ENCODE data around the gene KRTAP10-2. TPM values are rescaled to one million over a fixed set of nuclear protein-coding genes. Genes with fewer than 3 reads are reported as not detected.

The KRTAP10-2 gene
- total RNA-seq, 4 donors from 2014 or later: not detected

DNA sequence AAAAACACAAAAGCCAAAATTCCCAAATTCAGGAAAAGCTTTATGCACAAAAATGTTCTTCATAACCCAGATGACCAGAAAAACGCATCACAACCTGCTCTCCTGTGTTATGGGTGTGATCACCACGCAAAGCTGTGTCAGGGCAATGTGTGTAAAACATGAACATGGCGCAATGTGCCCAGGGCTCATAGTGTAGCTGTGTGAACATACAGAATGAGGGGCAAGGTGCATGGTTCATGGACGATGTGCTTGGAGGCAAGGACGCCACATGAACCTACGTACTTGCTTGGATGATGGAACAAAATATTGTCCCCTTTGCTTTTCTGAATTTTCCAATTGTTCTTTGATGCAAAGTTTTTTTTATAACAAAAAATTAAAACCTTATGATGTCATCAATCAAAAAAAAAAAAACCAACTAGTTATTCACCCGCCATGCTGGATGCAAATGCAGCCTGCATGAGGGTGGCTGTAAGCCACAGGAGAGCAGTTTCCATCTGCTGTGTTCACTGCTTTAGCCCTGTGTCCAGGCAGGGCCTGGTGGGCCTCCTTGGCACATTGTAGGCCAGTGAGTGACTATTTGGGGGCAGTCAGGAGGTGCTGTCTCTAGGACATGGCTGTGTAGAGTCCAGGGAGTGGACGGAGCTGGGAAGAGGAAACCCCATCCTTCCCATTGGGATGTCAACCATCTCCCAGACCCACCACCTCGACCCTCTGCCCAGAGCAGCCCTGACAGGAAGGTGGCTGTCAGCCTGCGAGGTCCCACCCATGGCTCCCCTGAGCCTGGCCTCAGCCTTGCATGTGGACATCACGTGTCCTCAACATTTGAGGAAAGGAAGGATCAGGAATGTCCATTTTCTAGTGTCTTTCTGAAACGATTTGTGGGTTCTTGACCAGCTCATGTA is 25.0 kb downstream of the KRTAP10-2 start:
- intact Hi-C loops (cut with DNase I): no loop called here
- no peak overlapping the region for H3K4me3 ChIP-seq (replicated peaks in 1 of 3)
- WGBS, 2 donors: 83 to 93% methylated on average over 12 of the region's 12 CpGs
- DNase-seq: no peak
- TF ChIP-seq POLR2A (IDR thresholded peaks at IDR 0.05): no peak
- TF ChIP-seq CTCF (IDR thresholded peaks at IDR 0.05): no peak
- H3K4me1 ChIP-seq: no peaks in the 10 kb centered on the region
- no peaks in the 10 kb centered on the region for H3K27me3 ChIP-seq
- no peaks in the 10 kb centered on the region for H3K36me3 ChIP-seq
- H3K27ac ChIP-seq: no peak overlapping the region
- H3K9me3 ChIP-seq: no peaks in the 10 kb centered on the region

DNA sequence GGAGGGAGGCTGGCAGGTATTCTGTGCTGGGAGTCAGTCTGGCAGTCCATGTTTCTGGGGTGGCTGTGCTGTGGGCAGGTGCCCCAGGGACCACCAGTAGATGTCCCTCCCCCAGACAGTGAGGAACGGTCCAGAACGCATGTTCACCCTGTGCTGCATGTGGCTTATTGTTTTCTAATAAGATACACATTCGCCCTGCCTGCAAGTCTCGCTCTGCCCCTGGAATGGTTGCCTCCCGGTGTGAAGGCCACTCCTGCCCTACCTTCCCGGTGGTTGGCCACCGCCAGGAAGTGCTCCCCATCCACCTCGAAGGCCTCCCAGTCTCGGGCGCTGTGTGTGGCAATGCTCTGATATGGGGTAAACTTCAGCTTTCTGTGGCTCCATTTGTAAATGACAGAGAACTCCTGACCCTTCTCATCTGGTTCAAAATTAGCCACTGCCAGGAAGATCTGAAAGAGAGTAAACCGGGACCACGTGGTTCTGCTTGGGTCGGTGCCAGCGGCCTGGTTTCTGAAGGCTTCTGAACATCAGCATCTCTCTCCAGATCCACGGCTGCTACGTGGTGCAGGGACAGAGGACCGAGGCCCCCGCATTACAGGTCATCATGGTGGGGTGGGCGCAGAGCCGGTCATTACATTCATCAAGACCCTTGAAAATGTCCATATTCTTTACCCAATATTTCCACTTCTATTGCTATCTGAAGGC is 25.8 kb downstream of the KRTAP10-2 start:
- no peak overlapping the region for H3K27ac ChIP-seq
- DNase-seq: no peak
- TF ChIP-seq POLR2A (IDR thresholded peaks at IDR 0.05) (no peak), CTCF (IDR thresholded peaks at IDR 0.05) (no peak)
- no peaks in the 10 kb centered on the region for H3K4me1 ChIP-seq
- no peaks in the 10 kb centered on the region for H3K9me3 ChIP-seq
- no peak overlapping the region for H3K4me3 ChIP-seq (replicated peaks in 1 of 3)
- no peaks in the 10 kb centered on the region for H3K27me3 ChIP-seq
- intact Hi-C loops (cut with DNase I): no loop called here
- WGBS, 2 donors: 92 to 94% methylated on average over 20 of the region's 20 CpGs
- H3K36me3 ChIP-seq: no peaks in the 10 kb centered on the region

DNA sequence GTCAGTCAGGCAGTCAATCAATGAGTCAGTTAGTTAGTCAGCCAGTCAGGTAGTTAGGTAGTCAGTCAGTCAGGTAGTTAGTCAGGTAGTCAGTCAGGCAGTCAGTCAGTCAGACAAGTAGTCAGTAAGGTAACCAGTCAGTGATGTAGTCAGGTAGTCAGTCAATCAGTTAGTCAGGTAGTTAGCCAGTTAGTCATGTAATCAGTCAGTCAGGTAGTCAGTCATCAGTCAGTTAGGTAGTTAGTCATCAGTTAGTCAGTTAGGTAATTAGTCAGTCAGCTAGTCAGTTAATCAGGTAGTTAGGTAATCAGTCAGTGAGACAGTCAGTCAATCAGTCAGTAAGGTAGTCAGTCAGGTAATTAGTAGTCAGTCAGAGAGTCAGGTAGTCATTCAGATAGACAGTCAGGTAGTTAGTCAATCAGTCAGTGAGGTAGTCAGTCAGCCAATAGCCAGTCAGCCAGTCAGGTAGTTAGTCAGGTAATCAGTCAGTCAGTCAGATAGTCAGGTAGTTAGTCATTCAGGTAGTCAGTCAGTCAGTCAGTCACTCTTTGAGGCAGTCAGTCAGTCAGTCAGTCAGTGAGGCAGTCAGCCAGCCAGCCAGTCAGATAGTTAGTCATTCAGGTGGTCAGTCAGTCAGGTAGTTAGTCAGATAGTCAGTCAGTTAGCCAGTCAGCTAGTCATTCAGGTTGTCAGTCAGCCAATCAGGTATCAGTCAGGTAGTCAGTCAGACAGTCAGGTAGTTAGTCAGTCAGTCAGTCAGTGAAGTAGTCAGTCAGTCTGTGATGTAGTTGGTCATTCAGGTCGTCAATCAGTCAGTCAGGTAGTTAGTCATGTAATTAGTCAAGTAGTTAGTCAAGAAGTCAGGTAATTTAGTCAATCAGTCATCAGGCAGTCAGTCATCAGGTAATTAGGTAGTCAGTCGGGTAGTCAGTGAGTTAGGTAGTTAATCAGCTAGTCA is 26.6 kb downstream of the KRTAP10-2 start:
- no peaks in the 10 kb centered on the region for H3K4me1 ChIP-seq
- H3K27me3 ChIP-seq: no peaks in the 10 kb centered on the region
- intact Hi-C loops (cut with DNase I): no loop called here
- WGBS, 2 donors: 88 to 93% methylated on average over 2 of the region's 2 CpGs
- H3K36me3 ChIP-seq: no peaks in the 10 kb centered on the region
- DNase-seq: no peak
- H3K27ac ChIP-seq: no peak overlapping the region
- TF ChIP-seq POLR2A (IDR thresholded peaks at IDR 0.05) (no peak), CTCF (IDR thresholded peaks at IDR 0.05) (no peak)
- H3K4me3 ChIP-seq (replicated peaks in 1 of 3): no peak overlapping the region
- no peaks in the 10 kb centered on the region for H3K9me3 ChIP-seq

DNA sequence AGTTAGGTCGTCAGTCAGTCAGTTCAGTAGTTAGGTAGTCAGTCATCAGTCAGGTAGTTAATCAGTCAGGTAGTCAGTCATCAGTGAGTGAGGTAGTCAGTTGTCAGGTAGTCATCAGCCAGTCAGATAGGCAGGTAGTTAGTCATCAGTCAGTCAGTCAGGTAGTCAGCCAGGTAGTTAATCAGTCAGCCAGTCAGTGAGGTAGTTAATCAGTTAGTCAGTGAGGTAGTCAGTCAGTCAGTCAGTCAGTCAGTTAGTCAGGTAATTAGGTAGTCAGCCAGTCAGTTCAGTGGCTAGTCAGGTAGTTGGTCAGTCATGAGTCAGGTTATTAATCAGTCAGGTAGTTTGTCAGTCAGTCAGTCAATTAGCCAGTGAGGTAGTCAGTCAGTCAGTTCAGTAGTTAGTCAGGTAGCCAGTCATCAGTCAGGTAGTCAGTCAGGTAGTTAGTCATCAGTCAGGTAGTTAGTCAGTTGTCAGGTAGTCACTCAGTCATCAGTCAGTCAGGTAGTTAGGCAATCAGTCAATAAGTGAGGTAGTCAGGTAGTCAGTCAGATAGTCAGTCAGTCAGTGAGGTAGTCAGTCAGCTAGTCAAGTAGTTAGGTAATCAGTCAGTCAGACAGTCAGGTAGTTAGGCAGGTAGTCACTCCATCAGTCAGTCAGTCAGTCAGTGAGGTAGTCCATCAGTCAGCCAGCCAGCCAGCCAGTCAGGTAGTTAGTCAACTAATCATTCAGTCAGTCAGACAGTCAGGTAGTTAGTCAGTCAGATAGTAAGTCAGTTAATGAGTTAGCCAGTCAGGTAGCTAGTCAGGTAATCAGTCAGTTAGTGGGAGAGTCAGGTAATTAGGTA is 27.5 kb downstream of the KRTAP10-2 start:
- no peak for TF ChIP-seq POLR2A (IDR thresholded peaks at IDR 0.05)
- TF ChIP-seq CTCF (IDR thresholded peaks at IDR 0.05): no peak
- H3K36me3 ChIP-seq: no peaks in the 10 kb centered on the region
- DNase-seq: no peak
- H3K4me1 ChIP-seq: no peaks in the 10 kb centered on the region
- H3K27me3 ChIP-seq: no peaks in the 10 kb centered on the region
- H3K27ac ChIP-seq: no peak overlapping the region
- H3K9me3 ChIP-seq: no peaks in the 10 kb centered on the region
- H3K4me3 ChIP-seq (replicated peaks in 1 of 3): no peak overlapping the region
- 79 to 93% methylated on average over 1 of the region's 1 CpG for WGBS, 2 donors
- intact Hi-C loops (cut with DNase I): no loop called here
